Common myeloid progenitor, CD34-positive (primary cell): ENCODE measurements around the gene CNMD.
"Not testable (repeated sequence)": the region's sequence is repeated elsewhere in the genome, so short reads cannot be mapped to it uniquely, and the experiment has no call there.

Source experiments
- CTCF ChIA-PET: fragments of 350-600 bp; sonication (Branson Sonifier 250); formaldehyde crosslinking; loops from one replicate; lab custom pipeline; 2021; ENCODE audit warnings: antibody characterized with exemption; lab: Charles Lee
- POLR2A ChIA-PET: fragments of 350-600 bp; sonication (Branson Sonifier 250); formaldehyde crosslinking; loops from one replicate; lab custom pipeline; 2021; ENCODE audit warnings: antibody characterized with exemption; lab: Charles Lee
- DNase-seq, 3 donors: peaks; one replicate each; pipeline versions ENCODE4 v3.0.0 to v3.0.0-alpha.2; 2013
- H3K27ac ChIP-seq, 2 experiments: 1 replicate in 1 of 2; 2 replicates in 1 of 2; pipeline ENCODE4 v1.7.0; 2013; ENCODE audit warnings: inconsistent platforms in 2 of 2, low read length in 2 of 2, mild to moderate bottlenecking in 2 of 2, low read depth in 1 of 2, moderate library complexity in 1 of 2; ENCODE audit not compliant: severe bottlenecking in 2 of 2, insufficient read depth in 1 of 2, poor library complexity in 1 of 2
- H3K27me3 ChIP-seq, 5 experiments: replicated peaks in 2 of 5; 1 replicate in 3 of 5; 2 replicates in 2 of 5; pipeline versions ENCODE4 v1.6.1 to v1.7.0; 2013; ENCODE audit warnings: low read length in 4 of 5, mild to moderate bottlenecking in 2 of 5, moderate library complexity in 2 of 5, inconsistent platforms in 1 of 5; ENCODE audit not compliant: insufficient read depth in 5 of 5, control insufficient read depth in 4 of 5
- H3K36me3 ChIP-seq, 4 experiments: 1 replicate in 2 of 4; 2 replicates in 2 of 4; pipeline versions ENCODE4 v1.6.1 to v1.7.0; 2013; ENCODE audit warnings: low read length in 3 of 4, control low read depth in 1 of 4, mild to moderate bottlenecking in 1 of 4; ENCODE audit not compliant: control insufficient read depth in 4 of 4, insufficient read depth in 4 of 4
- H3K4me1 ChIP-seq, 4 experiments: 1 replicate in 3 of 4; 2 replicates in 1 of 4; pipeline versions ENCODE4 v1.6.1 to v1.7.1; 2013; ENCODE audit warnings: low read length in 3 of 4, mild to moderate bottlenecking in 3 of 4, control low read depth in 1 of 4, inconsistent platforms in 1 of 4, moderate library complexity in 1 of 4; ENCODE audit not compliant: control insufficient read depth in 4 of 4, insufficient read depth in 4 of 4; ENCODE audit errors: control extremely low read depth in 1 of 4
- H3K4me3 ChIP-seq, 7 experiments: 1 replicate in 4 of 7; 2 replicates in 3 of 7; pipeline versions ENCODE4 v1.5.1 to v1.7.0; 2013; ENCODE audit warnings: mild to moderate bottlenecking in 7 of 7, low read length in 6 of 7, moderate library complexity in 6 of 7, inconsistent platforms in 2 of 7, low read depth in 2 of 7, control low read depth in 1 of 7; ENCODE audit not compliant: insufficient read depth in 4 of 7, control insufficient read depth in 1 of 7; ENCODE audit errors: extremely low read depth in 1 of 7
- H3K9me3 ChIP-seq, 5 experiments: 1 replicate in 4 of 5; 2 replicates in 1 of 5; pipeline versions ENCODE4 v1.6.1 to v1.7.1; 2013; ENCODE audit warnings: low read length in 4 of 5, mild to moderate bottlenecking in 2 of 5, inconsistent platforms in 1 of 5, low read depth in 1 of 5, moderate library complexity in 1 of 5; ENCODE audit not compliant: control insufficient read depth in 4 of 5, insufficient read depth in 2 of 5; ENCODE audit errors: control extremely low read depth in 1 of 5
- WGBS: methylation state at CpG from one replicate; pipeline ENCODE4 v1.1.5; 2013; ENCODE audit not compliant: insufficient coverage; 5-methylcytosine and 5-hydroxymethylcytosine counted together

The CNMD gene

DNA sequence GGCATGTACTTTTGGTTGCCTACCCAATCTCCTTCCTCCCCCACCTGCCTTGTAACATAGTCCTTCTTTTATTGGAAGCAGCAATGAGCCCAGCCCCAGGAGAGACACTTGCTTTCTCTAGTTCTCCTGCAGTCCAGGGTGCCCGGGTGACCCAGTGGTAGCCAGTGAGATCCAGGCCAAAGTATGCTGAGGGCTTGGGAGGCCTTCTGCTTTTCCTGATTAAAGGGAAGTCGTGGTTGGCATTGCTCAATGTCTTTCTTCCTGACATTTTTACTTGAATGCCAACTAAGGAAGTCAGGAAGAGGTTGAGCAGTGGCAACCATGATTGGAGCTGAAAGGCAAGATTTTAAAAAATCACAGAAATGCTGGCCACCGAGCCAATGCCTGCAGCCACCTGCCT lies 25.7 kb downstream of the CNMD start:
- WGBS, result 0% methylated on average over 1 of the region's 3 CpGs
- POLR2A ChIA-PET, result no interaction called here
- Histone ChIP-seq H3K4me1 (peaks cover 5 to 7% (median 7%) of the 10 kb centered on the region in 4 experiments), H3K27ac (no peak overlapping the region), H3K9me3 (no peaks in the 10 kb centered on the region), H3K27me3 (no peaks in the 10 kb centered on the region), H3K36me3 (no peaks in the 10 kb centered on the region), H3K4me3 (no peak overlapping the region)
- CTCF ChIA-PET, result interaction anchor here (1.3 to 2.3 kb wide), 3 partner anchors 11 to 25 kb away, joined by 5 to 8 read pairs (median 5); no protein-coding TSS in a partner anchor
- peak; percentile 10 to 35 (median 22) for DNase-seq

DNA sequence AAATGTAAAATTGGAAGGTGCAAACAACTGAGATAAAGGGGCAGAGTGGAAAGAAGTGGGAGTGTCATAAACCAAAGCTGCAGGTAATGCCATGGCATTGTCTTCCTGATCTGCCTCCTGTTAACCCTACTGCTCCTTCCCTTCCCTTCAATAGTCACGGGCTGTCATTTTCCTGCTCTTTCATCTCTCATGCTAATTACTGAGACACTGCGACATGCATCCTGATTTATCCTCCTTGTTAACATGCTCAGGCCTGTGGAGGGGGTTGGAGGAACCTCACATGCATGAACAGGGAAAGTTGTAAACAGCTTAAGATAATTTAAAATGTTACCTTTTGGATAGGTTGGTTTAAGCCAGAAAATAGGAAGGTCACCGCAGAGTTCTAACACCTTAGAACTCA lies 27.2 kb downstream of the CNMD start:
- H3K36me3 ChIP-seq, result no peaks in the 10 kb centered on the region
- no peak overlapping the region for H3K27ac ChIP-seq
- no peak overlapping the region for H3K4me3 ChIP-seq
- peaks cover 5 to 7% (median 7%) of the 10 kb centered on the region in 4 experiments for H3K4me1 ChIP-seq
- H3K27me3 ChIP-seq, result no peaks in the 10 kb centered on the region
- no CpG with 5 or more reads among the region's 3 CpGs for WGBS
- H3K9me3 ChIP-seq, result no peaks in the 10 kb centered on the region
- no peak for DNase-seq
- POLR2A ChIA-PET, result interaction anchor here (0.6 kb wide), 1 partner anchor 13 kb away, joined by 3 read pairs; no protein-coding TSS in a partner anchor
- CTCF ChIA-PET, result interaction anchor here (1.1 to 2.4 kb wide), 4 partner anchors 9 to 40 kb away, joined by 3 to 9 read pairs (median 6); no protein-coding TSS in a partner anchor

DNA sequence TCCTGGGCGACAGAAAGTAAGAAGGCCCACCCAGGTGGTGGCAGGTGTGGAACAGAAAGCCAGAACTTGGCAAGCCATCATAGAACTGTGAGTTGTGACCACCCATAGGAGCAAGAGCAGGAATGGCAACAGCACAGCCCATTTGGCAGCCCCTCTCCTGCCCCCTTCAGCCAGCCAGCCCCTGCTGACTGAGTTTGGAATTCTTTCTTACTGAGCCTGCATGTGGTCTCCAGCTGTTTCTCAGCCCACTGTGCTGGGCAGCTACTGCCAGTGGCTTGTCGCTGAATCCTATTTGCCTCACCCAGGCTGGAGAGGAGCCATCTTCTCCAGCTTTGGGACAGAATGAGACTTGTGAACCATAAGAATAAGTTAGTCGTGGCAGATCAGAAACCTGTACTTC lies 28.3 kb downstream of the CNMD start:
- no peak overlapping the region for H3K4me3 ChIP-seq
- no peaks in the 10 kb centered on the region for H3K9me3 ChIP-seq
- H3K36me3 ChIP-seq, result no peaks in the 10 kb centered on the region
- no peaks in the 10 kb centered on the region for H3K27me3 ChIP-seq
- no peak overlapping the region for H3K27ac ChIP-seq
- H3K4me1 ChIP-seq, result peaks cover 5 to 7% (median 7%) of the 10 kb centered on the region in 4 experiments
- ChIA-PET POLR2A (no interaction called here), CTCF (interaction anchor here (1.9 to 2.4 kb wide), 2 partner anchors 8 to 39 kb away, joined by 4 to 9 read pairs; no protein-coding TSS in a partner anchor)
- no peak for DNase-seq
- WGBS, result 100% methylated on average over 2 of the region's 3 CpGs

DNA sequence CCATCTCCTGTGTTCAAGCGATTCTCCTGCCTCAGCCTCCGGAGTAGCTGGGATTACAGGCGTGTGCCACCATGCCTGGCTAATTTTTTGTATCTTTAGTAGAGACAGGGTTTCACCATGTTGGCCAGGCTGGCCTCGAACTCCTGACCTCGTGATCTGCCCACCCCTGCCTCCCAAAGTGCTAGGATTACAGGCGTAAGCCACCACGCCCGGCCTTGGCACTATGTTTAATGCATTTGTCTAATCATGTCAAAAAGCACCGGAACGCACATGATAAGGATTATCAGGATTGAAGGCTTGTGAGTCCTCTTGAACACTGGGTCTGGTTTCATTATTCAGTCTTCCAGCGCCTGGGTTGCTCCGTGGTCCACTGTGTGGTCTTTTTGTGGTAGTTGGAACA lies 31.4 kb downstream of the CNMD start:
- H3K27ac ChIP-seq, POLR2A ChIA-PET, H3K4me3 ChIP-seq, H3K9me3 ChIP-seq, DNase-seq, H3K36me3 ChIP-seq, H3K27me3 ChIP-seq: not testable (repeated sequence)
- CTCF ChIA-PET, result interaction anchor here (0.7 to 0.9 kb wide), 2 partner anchors 18 to 81 kb away, joined by 3 to 4 read pairs; no protein-coding TSS in a partner anchor
- H3K4me1 ChIP-seq, result peaks cover 5 to 13% (median 7%) of the 10 kb centered on the region in 4 experiments
- 100% methylated on average over 8 of the region's 12 CpGs for WGBS

DNA sequence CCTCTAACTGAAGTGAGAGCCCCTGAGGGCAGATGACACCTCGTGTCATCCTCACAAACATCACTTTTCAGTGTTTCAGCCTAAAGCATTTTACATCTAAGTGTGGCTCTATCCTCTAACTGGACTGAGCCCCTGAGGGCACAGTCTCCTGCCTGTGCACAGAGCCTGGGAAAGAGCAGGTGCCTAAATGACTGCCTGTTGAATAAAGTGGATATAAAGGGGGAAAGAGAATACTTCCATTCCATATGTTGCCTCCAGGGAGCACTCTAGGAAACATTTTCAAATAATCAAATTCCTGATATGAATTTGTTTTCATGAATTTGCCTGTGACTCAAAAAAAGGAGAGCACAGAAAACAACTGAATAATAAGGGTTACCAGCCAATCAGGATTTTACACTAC lies 32.2 kb downstream of the CNMD start:
- Histone ChIP-seq H3K9me3 (no peaks in the 10 kb centered on the region), H3K27ac (no peak overlapping the region), H3K27me3 (no peaks in the 10 kb centered on the region), H3K36me3 (no peaks in the 10 kb centered on the region), H3K4me3 (no peak overlapping the region), H3K4me1 (peaks cover 10 to 21% (median 13%) of the 10 kb centered on the region in 4 experiments)
- DNase-seq, result no peak
- WGBS, result no CpG with 5 or more reads among the region's 1 CpG
- ChIA-PET CTCF (interaction anchor here (0.7 to 0.9 kb wide), 2 partner anchors 19 to 82 kb away, joined by 3 to 4 read pairs; no protein-coding TSS in a partner anchor), POLR2A (no interaction called here)

DNA sequence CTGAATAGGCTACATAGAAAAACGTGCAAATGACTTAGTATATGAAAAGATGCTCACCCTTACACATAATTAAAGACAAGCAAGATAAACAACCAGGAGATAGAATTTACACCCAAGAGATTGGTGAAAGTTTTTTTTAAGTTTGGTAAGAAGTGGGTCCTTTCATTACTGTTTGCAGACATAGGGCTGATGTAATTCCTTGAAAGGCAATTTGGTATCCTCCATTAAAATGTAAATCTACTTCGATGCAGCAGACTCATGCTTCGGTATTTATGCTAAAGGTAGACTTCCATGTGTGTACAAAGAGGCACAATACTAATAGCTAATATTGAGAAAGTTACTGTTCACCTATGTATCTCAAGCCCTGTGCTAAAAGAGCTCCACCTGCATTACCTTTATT lies 33.5 kb downstream of the CNMD start:
- CTCF ChIA-PET, result interaction anchor here (0.6 to 1.1 kb wide), 2 partner anchors 21 to 53 kb away, joined by 3 to 4 read pairs; partner anchors contain the start of gene SUGT1

DNA sequence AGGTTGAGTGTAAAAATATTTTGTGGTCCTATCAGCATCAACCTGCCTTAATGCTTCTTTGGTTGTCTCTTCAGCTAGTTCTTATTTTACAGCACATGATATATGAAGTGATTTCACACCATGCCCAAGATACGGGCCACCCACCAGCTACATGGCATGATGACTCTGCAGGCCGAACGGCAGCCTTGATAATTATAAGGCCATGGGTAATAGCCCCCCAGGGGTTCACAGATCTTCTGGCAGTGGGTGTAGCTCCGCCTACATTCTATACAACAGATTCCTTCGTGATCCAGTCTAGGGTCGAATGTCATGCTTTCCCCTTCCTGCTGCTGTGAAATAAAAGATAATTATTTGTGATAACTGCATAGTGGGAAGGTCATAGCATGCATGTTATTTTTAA lies 36.1 kb downstream of the CNMD start:
- peaks cover 19 to 34% (median 25%) of the 10 kb centered on the region in 4 experiments for H3K4me1 ChIP-seq
- H3K27ac ChIP-seq, result no peak overlapping the region
- no peaks in the 10 kb centered on the region for H3K9me3 ChIP-seq
- ChIA-PET CTCF (interaction anchor here (1.1 to 3.7 kb wide), 3 partner anchors 8 to 142 kb away, joined by 3 to 19 read pairs (median 9); no protein-coding TSS in a partner anchor), POLR2A (no interaction called here)
- WGBS, result 90% methylated on average over 2 of the region's 6 CpGs
- no peaks in the 10 kb centered on the region for H3K27me3 ChIP-seq
- H3K4me3 ChIP-seq, result no peak overlapping the region
- no peaks in the 10 kb centered on the region for H3K36me3 ChIP-seq
- no peak for DNase-seq

More for the DNA sequence above, 33.5 kb downstream of the CNMD start:
- WGBS, result 100% methylated on average over 1 of the region's 3 CpGs
- H3K9me3 ChIP-seq, result no peaks in the 10 kb centered on the region
- H3K4me1 ChIP-seq, result peaks cover 19 to 31% (median 23%) of the 10 kb centered on the region in 4 experiments
- H3K36me3 ChIP-seq, result no peaks in the 10 kb centered on the region
- DNase-seq, result no peak
- H3K27me3 ChIP-seq, result no peaks in the 10 kb centered on the region
- POLR2A ChIA-PET, result no interaction called here
- no peak overlapping the region for H3K27ac ChIP-seq
- no peak overlapping the region for H3K4me3 ChIP-seq
